ENCODE results near the gene SH3GL3.

The SH3GL3 gene

GRCh38 chr15:83655237-83655616 is 208.1 kb downstream of the SH3GL3 start:
- Histone ChIP-seq H3K36me3 (ENCODE audit: control insufficient read depth in 1 of 2, insufficient read depth in 2 of 2, low read length in 2 of 2) (no peaks in the 10 kb centered on the region), H2AK5ac (ENCODE audit: low read length) (no peak overlapping the region), H2BK5ac (ENCODE audit: low read depth, low read length, poor library complexity) (no peak overlapping the region), H3K27ac (ENCODE audit: low read depth, low read length) (no peak overlapping the region), H3K18ac (ENCODE audit: low read length) (no peak overlapping the region), H3K14ac (ENCODE audit: low read length) (no peak overlapping the region), H3K4me3 (ENCODE audit: low read depth, low read length) (no peak overlapping the region), H2BK120ac (ENCODE audit: insufficient read depth, low read length, poor library complexity) (no peak overlapping the region), H4K91ac (ENCODE audit: low read depth, low read length) (no peak overlapping the region), H4K8ac (ENCODE audit: low read depth, low read length) (no peak overlapping the region), H3K9ac (ENCODE audit: low read length) (no peak overlapping the region), H4K12ac (ENCODE audit: low read depth, low read length) (no peak overlapping the region), H3K23ac (ENCODE audit: low read length) (no peak overlapping the region), H3K4me2 (ENCODE audit: low read length) (no peak overlapping the region), H3K79me2 (ENCODE audit: control insufficient read depth, insufficient read depth, low read length, poor library complexity) (no peaks in the 10 kb centered on the region), H3K4ac (ENCODE audit: low read depth, low read length) (no peak overlapping the region), H3K9me3 (ENCODE audit: insufficient read depth, low read depth, low read length) (peaks cover 2% of the 10 kb centered on the region), H3K27me3 (ENCODE audit: insufficient read depth, low read length) (peaks cover 28% of the 10 kb centered on the region), H2BK12ac (ENCODE audit: low read length) (no peak overlapping the region), H3K4me1 (ENCODE audit: control insufficient read depth in 1 of 2, insufficient read depth in 2 of 2, low read length in 2 of 2) (peaks cover 7 to 12% of the 10 kb centered on the region in 2 experiments), H3K79me1 (ENCODE audit: low read length) (no peaks in the 10 kb centered on the region), H2AFZ (ENCODE audit: insufficient read depth, low read length, poor library complexity) (no peak overlapping the region)
- DNase-seq: no peak
- no CpG with 5 or more reads among the region's 8 CpGs for WGBS (ENCODE audit: extremely low coverage, insufficient coverage, insufficient read length)

- Histone ChIP-seq H3K9ac (ENCODE audit: low read length) (no peak overlapping the region), H3K79me1 (ENCODE audit: low read length) (no peaks in the 10 kb centered on the region), H3K27ac (ENCODE audit: low read depth, low read length) (no peak overlapping the region), H2AFZ (ENCODE audit: insufficient read depth, low read length, poor library complexity) (no peak overlapping the region), H2BK5ac (ENCODE audit: low read depth, low read length, poor library complexity) (no peak overlapping the region), H3K14ac (ENCODE audit: low read length) (no peak overlapping the region), H3K4me2 (ENCODE audit: low read length) (no peak overlapping the region), H3K36me3 (ENCODE audit: control insufficient read depth in 1 of 2, insufficient read depth in 2 of 2, low read length in 2 of 2) (no peaks in the 10 kb centered on the region), H3K18ac (ENCODE audit: low read length) (no peak overlapping the region), H2BK12ac (ENCODE audit: low read length) (no peak overlapping the region), H4K8ac (ENCODE audit: low read depth, low read length) (no peak overlapping the region), H3K9me3 (ENCODE audit: insufficient read depth, low read depth, low read length) (peaks cover 2% of the 10 kb centered on the region), H2BK120ac (ENCODE audit: insufficient read depth, low read length, poor library complexity) (no peak overlapping the region), H3K23ac (ENCODE audit: low read length) (no peak overlapping the region), H3K4ac (ENCODE audit: low read depth, low read length) (no peak overlapping the region), H3K27me3 (ENCODE audit: insufficient read depth, low read length) (peaks cover 28% of the 10 kb centered on the region), H3K4me1 (ENCODE audit: control insufficient read depth in 1 of 2, insufficient read depth in 2 of 2, low read length in 2 of 2) (peaks cover 7 to 12% of the 10 kb centered on the region in 2 experiments), H4K12ac (ENCODE audit: low read depth, low read length) (no peak overlapping the region), H2AK5ac (ENCODE audit: low read length) (no peak overlapping the region), H4K91ac (ENCODE audit: low read depth, low read length) (no peak overlapping the region), H3K79me2 (ENCODE audit: control insufficient read depth, insufficient read depth, low read length, poor library complexity) (no peaks in the 10 kb centered on the region), H3K4me3 (ENCODE audit: low read depth, low read length) (no peak overlapping the region)
- no peak for DNase-seq
- WGBS (ENCODE audit: extremely low coverage, insufficient coverage, insufficient read length): no CpG with 5 or more reads among the region's 5 CpGs
These were observed 209.1 kb downstream of the SH3GL3 start for GRCh38 chr15:83656192-83656591.

GRCh38 chr15:83656943-83657528 is 209.9 kb downstream of the SH3GL3 start:
- no peak overlapping the region for H2AFZ ChIP-seq (ENCODE audit: insufficient read depth, low read length, poor library complexity)
- no peak for DNase-seq
- H3K23ac ChIP-seq (ENCODE audit: low read length): no peak overlapping the region
- no peaks in the 10 kb centered on the region for H3K79me1 ChIP-seq (ENCODE audit: low read length)
- H2AK5ac ChIP-seq (ENCODE audit: low read length): no peak overlapping the region
- H2BK120ac ChIP-seq (ENCODE audit: insufficient read depth, low read length, poor library complexity): no peak overlapping the region
- H2BK12ac ChIP-seq (ENCODE audit: low read length): no peak overlapping the region
- no CpG with 5 or more reads among the region's 10 CpGs for WGBS (ENCODE audit: extremely low coverage, insufficient coverage, insufficient read length)
- peaks cover 28% of the 10 kb centered on the region for H3K27me3 ChIP-seq (ENCODE audit: insufficient read depth, low read length)
- H3K18ac ChIP-seq (ENCODE audit: low read length): no peak overlapping the region
- H3K79me2 ChIP-seq (ENCODE audit: control insufficient read depth, insufficient read depth, low read length, poor library complexity): no peaks in the 10 kb centered on the region
- H3K27ac ChIP-seq (ENCODE audit: low read depth, low read length): no peak overlapping the region
- no peak overlapping the region for H4K8ac ChIP-seq (ENCODE audit: low read depth, low read length)
- H3K9me3 ChIP-seq (ENCODE audit: insufficient read depth, low read depth, low read length): peaks cover 2% of the 10 kb centered on the region
- H3K36me3 ChIP-seq (ENCODE audit: control insufficient read depth in 1 of 2, insufficient read depth in 2 of 2, low read length in 2 of 2): no peaks in the 10 kb centered on the region
- H3K4ac ChIP-seq (ENCODE audit: low read depth, low read length): no peak overlapping the region
- H4K12ac ChIP-seq (ENCODE audit: low read depth, low read length): no peak overlapping the region
- no peak overlapping the region for H3K4me2 ChIP-seq (ENCODE audit: low read length)
- H3K9ac ChIP-seq (ENCODE audit: low read length): no peak overlapping the region
- no peak overlapping the region for H4K91ac ChIP-seq (ENCODE audit: low read depth, low read length)
- no peak overlapping the region for H3K4me3 ChIP-seq (ENCODE audit: low read depth, low read length)
- H3K4me1 ChIP-seq (ENCODE audit: control insufficient read depth in 1 of 2, insufficient read depth in 2 of 2, low read length in 2 of 2): peaks cover 7 to 12% of the 10 kb centered on the region in 2 experiments
- H2BK5ac ChIP-seq (ENCODE audit: low read depth, low read length, poor library complexity): no peak overlapping the region
- no peak overlapping the region for H3K14ac ChIP-seq (ENCODE audit: low read length)

GRCh38 chr15:83657549-83657948 is 210.4 kb downstream of the SH3GL3 start:
- no peak overlapping the region for H4K91ac ChIP-seq (ENCODE audit: low read depth, low read length)
- no peak overlapping the region for H3K4ac ChIP-seq (ENCODE audit: low read depth, low read length)
- no peak overlapping the region for H2BK5ac ChIP-seq (ENCODE audit: low read depth, low read length, poor library complexity)
- no peak overlapping the region for H2AK5ac ChIP-seq (ENCODE audit: low read length)
- H3K23ac ChIP-seq (ENCODE audit: low read length): no peak overlapping the region
- H3K79me2 ChIP-seq (ENCODE audit: control insufficient read depth, insufficient read depth, low read length, poor library complexity): no peaks in the 10 kb centered on the region
- WGBS (ENCODE audit: extremely low coverage, insufficient coverage, insufficient read length): no CpG with 5 or more reads among the region's 4 CpGs
- peaks cover 2% of the 10 kb centered on the region for H3K9me3 ChIP-seq (ENCODE audit: insufficient read depth, low read depth, low read length)
- no peak overlapping the region for H2BK12ac ChIP-seq (ENCODE audit: low read length)
- H3K9ac ChIP-seq (ENCODE audit: low read length): no peak overlapping the region
- H3K4me3 ChIP-seq (ENCODE audit: low read depth, low read length): no peak overlapping the region
- H4K12ac ChIP-seq (ENCODE audit: low read depth, low read length): no peak overlapping the region
- no peak overlapping the region for H3K27ac ChIP-seq (ENCODE audit: low read depth, low read length)
- no peaks in the 10 kb centered on the region for H3K36me3 ChIP-seq (ENCODE audit: control insufficient read depth in 1 of 2, insufficient read depth in 2 of 2, low read length in 2 of 2)
- DNase-seq: no peak
- no peak overlapping the region for H4K8ac ChIP-seq (ENCODE audit: low read depth, low read length)
- no peaks in the 10 kb centered on the region for H3K79me1 ChIP-seq (ENCODE audit: low read length)
- H3K27me3 ChIP-seq (ENCODE audit: insufficient read depth, low read length): peaks cover 28% of the 10 kb centered on the region
- no peak overlapping the region for H3K18ac ChIP-seq (ENCODE audit: low read length)
- no peak overlapping the region for H2BK120ac ChIP-seq (ENCODE audit: insufficient read depth, low read length, poor library complexity)
- H2AFZ ChIP-seq (ENCODE audit: insufficient read depth, low read length, poor library complexity): no peak overlapping the region
- H3K14ac ChIP-seq (ENCODE audit: low read length): no peak overlapping the region
- no peak overlapping the region for H3K4me2 ChIP-seq (ENCODE audit: low read length)
- H3K4me1 ChIP-seq (ENCODE audit: control insufficient read depth in 1 of 2, insufficient read depth in 2 of 2, low read length in 2 of 2): peaks cover 7 to 12% of the 10 kb centered on the region in 2 experiments

Measured in trophoblast cell (in vitro differentiated cells and primary cell).